Colon (tissue), 2 donors: ENCODE measurements around the gene CA12.
"Not testable (repeated sequence)": the region's sequence is repeated elsewhere in the genome, so short reads cannot be mapped to it uniquely, and the experiment has no call there.

Experiments
- FAIRE-seq: peaks from 2 replicates; lab custom pipeline; 2012; peaks lifted over from hg19 to GRCh38; lab: Jason Lieb, UNC
- donor health status: control.
- donor health status: control.

CA12 gene

DNA sequence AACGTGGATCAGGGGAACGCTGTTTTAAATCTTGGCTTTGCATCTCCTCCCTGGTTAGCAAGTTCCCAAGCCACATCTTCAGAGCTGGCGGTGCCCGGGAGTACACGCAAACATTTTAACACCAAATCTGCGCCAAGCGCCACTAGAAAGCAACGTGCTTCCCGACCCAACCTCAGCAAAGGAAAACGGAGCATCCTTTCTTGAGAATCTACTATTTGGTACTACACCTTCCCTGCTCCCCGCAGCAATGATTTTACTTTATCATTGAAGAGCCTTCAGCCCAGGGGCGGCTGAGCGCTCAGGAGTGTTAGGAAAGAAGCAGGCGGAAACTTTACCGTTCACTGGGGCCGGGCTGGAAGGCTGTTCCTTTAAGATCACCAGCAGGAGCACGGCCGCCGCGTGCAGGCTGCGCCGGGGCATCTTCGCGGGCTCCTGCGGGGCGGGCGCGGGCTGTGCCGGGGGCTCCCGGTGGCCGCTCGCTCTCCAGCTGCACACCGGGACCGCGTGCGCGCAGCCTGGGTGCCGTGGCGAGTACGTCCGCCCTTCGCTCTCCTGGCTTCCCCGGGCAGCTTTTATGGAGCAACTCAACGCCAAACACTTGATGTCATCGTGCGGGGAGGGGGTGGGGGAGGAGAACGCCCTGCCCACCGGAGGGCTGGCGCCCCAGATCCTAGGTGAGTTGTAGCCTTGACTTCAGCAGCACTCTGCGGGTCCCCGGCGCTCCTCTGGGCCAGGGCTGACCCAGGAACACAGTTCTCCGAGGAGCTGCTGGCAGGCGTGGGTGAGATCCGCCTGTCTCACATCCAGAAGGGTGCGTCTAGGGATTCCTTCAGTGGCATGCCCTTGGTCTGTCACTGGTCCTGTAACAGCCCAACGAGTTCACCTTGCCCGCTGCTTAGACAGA is at the start of gene CA12:
Gene CA12 (minus strand): TSS at position 546 of the 904 bp plus-strand sequence. CDS start 126 bp downstream, at position 420.
- no peak for FAIRE-seq

DNA sequence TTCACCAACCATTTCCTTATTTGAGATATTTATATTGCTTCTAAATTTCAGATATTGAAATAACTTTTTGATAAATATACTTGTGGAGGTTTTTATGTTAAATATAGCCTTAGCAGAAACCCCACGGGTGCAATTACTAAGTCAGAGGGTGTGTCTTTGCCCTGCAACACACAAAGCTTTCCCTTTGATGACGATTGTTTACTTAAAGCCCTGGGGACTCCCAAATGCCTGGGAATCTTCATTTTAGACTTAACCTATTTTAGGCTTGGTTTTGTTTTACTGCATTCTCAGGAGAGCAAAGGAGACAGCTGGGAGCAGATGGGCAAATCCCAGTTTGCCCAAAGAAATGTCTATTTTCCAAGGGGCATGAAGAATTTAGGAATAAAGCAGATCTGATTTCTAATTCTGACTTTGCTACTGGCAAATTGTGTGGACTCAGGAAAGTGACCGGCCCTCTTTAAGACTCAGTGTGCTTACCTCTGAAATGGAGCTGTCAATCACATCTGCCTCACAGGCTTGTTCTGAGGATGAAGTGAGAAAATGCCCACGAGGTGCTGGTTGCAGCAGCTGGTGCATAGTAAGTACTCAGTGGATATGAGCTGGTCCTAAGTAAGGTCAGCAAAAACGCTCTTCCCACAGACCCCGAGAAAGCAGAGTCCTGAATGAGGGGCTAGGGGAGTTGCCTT is 49.3 kb upstream of the CA12 start:
- no peak for FAIRE-seq

DNA sequence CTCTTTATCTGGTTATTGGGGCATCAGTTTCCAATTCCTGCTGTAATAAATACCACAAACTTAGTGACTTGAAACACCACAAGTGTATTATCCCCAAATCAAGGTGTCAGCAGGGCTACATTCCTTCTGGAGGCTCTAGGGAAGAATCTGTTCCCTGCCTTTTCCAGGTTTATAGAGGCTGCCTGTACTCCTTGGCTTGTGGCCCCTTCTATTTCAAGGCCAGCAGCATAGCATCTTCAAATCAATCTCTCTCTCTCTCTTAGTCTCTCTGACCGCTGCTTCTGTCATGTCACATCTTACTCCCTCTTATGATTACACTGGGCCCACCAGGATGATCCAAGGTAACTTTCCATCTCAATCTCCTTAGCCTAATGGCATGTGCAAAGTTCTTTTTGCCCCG is 44.9 kb upstream of the CA12 start:
- FAIRE-seq: no peak

DNA sequence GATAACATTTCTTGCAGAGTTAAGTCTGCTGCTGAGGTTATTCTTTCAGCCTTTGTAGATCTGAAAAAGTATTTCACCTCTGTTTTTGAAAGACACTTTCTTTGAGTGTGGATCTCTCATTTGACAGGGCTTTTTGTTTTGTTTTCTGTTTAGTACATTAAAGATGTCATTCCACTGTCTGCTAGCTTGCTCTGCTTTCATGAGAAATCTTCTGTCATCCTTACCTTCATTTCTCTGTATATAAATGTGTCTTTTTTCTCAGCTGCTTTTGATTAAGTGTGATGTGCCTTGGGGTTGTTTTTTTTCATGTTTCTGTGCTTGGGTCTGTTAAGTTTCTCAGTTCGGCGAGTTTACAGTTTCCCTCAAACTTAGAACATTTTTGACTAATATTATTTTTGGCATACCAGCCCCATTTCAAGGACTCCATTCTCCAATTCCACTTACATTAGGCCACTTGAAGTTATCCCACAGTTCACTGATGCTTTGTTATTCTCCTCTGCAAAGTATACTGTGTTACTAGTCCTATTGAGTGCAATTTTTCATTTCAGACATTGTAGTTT is 43.9 kb upstream of the CA12 start:
- no peak for FAIRE-seq

DNA sequence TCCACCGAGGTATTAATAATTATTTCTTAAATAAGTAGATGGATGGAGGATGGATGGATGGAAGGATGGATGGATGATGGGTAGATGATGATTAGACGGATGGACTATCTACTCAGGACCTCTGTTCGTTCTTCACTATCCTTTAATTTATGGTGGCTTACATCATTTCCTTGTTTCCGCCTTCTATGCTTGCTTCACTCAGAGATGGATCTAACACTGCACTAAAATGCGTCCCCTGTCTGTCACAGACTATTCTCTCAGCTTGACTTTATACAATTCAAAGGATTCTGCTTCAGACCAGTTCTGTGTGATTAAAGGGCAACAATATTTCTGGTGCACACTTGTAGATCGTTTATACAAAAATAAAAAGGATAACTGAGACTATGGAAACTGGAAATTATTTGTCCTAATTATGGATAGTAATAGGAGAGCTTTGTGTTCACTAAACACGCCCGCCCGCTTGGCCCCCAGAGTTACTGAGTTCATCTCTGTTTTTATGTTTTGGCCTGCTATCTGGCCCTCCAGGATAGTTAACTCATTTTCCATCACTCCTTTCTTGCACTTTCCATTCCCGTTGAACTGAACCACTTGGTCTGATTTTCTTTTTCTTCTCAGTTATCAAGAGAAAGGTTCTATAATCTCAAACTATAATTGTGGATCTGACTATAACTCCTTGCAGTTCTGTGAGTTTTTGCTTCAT is 41.4 kb upstream of the CA12 start:
- FAIRE-seq: no peak

DNA sequence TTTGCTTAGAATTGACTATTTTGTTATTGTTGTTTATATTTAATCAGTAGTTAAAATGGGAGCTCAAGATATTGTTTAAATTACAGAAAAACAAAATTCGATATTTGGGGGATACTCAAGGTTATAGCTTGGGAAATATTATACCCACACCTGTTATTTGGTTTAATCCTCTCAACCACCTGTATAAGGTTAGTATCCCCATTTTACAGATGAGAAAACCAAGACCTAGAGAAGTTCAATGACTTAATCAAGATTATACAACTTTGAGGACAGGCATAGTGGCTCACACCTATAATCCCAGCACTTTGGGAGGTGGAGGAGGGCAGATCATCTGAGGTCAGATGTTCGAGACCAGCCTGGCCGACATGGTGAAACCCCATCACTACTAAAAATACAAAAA is 39.8 kb upstream of the CA12 start:
- no peak for FAIRE-seq

DNA sequence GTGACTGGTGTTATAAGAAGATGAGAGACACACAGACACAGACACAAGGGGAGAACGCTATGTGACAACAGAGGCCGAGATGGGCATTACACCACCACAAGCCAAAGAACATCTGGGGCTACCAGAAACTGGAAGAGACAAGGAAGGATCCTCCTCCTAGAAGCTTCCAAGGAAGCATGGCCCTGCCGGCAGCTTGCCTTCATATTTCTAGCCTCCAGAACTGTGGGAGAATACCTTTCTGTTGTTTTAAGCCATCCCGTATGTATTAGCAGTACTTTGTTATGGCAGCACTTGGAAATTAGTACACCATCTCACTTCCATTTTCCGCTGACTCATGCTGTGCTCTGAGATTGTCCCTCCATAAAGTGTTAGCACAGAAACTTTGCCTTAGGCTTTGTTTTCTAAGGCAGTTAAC is 38.7 kb upstream of the CA12 start:
- no peak for FAIRE-seq

DNA sequence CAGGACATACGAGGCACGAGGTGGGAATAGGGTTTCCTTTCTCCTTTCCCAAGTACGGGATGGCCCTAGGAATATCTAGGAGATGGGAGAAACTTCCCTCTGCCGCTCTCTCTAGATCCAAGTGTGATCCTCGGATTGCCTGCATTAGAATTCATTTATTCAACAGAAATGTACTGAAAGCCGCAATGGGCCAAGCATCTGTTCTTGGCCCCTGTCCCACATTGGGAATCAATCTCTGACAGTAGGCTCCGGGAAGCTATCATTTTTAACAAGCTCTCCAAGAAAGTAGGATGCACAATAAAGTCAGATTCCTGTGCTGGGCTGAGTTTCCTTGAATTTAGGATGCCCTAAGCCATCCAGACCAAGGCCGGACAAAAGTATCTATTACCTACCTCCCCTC is 37.2 kb upstream of the CA12 start:
- FAIRE-seq: no peak

DNA sequence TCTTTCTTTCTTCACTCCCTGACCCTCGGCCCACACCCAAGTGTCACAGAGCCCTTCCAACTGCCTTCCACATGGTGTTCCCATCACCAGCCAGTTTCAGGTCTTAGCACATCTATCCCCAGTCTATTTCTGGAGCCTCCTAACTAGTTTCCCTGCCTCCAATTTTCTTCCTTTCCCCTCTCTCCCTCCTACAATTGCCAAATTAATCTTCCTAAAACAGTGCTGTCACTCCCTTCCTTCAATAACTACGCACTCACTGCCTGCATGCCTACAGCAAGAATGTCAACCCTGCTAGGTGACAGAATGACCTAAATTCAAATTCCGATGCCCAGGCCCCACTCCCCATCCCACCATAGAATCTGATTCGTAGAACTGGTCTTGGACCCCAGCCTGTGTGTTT is 36.1 kb upstream of the CA12 start:
- no peak for FAIRE-seq

DNA sequence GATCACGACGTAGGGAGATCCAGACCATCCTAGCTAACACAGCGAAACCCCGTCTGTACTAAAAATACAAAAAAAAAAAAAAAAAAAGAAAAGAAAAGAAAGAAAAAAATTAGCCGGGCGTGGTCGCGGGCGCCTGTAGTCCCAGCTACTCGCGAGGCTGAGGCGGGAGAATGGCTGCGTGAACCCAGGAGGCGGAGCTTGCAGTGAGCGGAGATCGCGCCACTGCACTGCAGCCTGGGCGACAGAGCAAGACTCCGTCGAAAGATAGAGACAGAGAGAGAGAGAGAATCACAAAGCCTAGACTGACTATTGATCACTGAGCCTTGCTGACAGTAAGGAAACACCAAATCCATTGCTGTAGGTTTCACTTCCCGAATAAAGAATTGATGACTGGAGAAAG is 35.6 kb upstream of the CA12 start:
- not testable (repeated sequence) for FAIRE-seq

DNA sequence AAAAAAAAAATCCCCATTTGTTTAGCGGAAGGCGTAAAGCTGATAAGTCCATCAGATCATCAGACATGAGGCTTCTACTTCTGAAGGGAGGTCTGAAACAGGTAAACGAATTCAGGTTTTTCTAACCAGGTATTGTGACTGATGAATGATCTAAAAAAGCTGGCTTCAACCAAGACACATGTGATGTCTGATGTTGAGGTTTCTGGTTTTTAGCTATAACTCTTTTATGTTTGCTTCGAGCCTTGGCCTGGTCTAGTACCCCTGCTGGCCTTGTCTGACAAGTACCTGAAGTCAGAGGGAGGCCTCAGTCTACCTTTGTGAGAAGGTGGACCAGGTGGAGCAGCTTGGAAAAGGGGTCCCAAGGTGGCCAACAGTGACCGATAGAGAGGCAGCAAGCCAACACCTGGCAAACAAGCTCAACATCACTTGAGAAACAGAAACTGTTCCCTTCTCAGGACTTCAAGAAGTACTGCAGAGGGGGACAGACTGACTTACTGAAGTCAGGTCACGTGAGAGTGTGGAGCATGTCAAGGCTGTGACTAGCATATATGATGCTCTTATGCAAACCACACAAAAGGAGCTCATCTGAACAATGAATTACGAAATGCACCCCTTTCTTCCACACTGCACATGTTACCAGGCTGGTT is 33.0 kb upstream of the CA12 start:
- FAIRE-seq: no peak

DNA sequence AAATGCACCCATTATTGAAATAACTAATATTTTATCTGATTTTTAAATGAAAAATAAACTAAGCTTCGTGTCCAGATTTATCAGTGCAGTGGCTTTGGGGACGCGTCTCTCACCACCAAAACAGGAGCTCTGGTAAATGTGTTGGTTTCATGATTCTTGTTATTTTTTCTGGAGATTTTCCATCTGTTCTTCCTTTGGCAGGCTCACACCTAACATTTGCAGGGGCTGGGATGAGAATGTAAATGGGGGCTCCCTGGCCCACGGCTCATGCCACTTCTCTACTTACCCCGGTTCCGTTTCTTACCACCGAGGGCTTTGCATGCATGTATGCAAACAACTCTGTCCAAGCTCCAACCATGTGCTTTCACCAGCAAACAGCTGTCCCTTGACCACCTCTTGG is 30.9 kb upstream of the CA12 start:
- no peak for FAIRE-seq

DNA sequence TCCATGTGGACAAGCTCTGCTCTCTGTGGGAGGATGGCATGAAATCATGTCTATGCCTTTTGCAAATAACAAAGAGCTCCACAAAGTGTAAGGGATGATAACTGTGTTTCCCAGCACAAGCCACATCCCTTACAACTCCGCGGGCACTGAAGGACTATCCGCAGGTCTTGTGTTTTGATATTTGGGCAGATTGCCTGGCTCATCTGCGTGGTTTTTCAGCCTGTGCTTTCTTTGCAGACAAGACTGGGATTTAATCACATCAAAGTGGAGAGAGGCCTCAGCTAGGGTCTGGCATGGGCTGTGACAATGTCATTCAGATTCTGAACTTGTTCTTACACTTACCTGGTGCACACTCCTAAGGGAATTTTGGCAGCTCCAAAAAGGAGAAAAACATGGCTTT is 30.2 kb upstream of the CA12 start:
- FAIRE-seq: no peak

DNA sequence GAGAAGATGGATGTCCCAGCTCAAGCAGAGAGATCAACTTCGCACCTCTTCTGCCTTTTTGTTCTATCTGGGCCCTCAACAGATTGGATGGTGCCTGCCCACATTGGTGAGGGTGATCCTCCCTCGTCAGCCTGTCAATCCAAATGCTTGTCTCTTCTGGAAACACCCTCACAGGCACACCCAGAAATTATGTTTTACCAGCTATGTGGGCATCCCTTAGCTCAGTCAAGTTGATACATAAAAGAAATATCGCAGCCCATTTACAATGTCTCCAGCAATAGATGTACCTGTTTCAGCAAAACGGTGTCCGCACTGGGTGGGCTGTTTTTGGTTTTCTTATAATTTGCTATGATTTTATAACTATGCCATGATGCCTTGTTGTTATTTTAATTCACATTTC is 27.5 kb upstream of the CA12 start:
- FAIRE-seq: no peak

DNA sequence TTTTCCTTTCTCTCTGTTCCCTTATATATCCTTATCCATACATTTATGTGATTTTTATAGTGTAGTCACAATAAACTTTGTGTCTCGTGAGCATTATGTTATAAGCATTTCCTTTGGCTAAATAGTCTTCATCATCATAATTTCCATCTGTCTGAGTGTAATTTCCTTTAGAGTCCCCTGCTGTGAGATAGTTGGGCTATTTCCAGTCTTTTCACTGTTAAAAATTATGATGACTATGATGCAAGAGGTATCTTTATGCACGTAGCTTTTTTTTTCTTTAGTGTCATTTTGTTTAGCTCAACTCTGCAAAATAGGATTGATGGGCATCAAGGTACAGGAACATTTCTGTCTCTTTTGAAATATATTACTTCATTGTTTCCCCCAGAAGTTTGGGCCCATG is 26.9 kb upstream of the CA12 start:
- FAIRE-seq: no peak

DNA sequence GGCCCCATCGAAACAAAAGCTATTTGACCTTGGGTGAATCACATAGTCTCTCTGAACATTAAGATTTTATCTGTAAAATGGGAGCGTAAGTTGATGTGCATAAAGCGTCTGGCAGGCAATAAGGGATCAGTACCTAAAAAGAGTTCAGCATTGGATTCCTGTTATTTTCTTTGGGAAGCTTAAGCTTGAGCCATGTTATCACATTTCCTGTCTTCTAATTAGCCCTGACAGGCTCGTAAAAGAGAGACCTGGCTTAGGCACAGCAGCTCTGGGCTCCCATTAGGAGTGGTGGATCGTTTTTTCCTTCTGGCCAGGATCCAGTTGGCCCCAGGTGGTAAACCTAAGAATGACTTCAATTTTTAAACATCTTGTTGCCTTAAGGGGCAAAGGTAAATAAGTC is 26.0 kb upstream of the CA12 start:
- FAIRE-seq: no peak

DNA sequence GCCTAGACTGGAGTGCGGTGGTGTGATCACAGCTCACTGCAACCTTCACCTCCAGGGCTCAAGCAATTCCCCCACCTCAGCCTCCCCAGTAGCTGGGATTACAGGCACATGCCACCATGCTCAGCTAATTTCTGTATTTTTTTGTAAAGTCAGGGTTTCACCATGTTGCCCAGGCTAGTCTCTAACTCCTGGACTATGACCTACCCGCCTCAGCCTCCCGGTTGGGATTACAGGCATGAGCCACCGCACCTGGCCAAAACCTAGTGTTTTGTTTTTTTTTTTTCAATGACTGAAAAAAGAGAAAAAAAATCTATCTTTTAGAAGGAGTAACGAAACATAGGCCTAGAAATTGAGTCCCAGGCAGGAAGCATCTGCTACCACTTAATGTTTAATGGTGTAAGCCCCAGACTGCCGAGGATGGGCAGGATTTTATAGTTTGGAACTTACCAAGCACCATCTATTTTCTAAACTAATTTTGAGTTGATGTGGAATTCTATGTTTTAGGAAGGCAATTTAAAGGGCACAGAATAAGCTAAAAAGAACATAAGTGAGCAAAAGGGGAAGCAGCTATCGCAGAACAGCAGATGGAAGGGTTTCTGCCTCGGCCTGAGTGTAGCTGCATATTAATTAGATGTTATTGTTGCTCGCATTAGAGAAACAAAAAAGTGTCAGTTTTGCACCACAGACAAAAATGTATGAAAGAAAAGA is 24.2 kb upstream of the CA12 start:
- no peak for FAIRE-seq

DNA sequence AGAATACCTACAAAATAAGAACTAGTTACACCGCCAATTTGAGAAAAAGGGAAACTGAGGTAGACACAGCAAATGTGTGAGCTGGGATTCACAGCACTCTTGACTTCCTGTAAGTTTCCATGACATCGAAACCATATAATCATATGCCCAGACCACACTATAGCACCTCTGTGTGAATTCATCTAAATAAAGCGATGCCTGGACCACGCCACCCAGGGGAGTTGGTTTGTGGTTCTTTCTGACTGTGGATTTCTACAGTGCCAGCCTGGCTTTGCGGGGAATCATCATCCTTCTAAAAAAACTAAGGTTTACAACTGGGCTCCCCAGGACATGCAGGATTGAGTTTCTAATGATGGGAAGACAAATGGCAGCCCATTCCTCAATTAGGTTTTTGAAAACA is 23.5 kb upstream of the CA12 start:
- no peak for FAIRE-seq

DNA sequence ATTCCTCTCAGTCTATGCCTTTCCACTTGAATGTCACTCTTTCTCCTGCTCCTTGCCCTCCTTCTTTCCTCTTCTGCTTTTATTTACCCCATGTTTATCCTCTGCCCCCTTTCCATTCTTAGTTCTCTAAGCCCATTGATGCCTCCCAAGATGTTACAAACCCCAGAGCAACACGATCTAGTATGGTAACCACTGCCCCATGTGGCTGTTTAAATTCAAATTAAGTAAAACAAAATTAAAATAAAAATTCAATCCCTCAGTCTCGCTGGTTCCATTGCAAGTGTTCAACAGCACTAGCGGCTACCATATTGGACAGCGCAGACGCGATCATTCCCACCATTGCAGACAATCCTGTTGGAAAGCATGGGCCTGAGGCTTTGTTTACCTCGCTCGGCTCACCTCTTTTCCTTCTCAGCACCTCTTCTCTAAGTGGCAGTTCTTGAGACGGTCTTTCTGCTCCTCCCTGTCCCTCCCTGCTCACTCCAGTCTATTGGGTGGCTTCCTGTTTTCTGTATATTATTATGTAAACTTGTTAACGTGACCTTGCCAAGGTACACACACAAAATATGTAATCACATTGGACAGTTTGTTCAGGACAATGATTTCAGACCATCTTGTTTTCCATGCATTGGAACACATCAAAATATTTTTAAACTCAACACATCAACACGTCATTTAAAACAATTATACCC is 21.8 kb upstream of the CA12 start:
- no peak for FAIRE-seq

DNA sequence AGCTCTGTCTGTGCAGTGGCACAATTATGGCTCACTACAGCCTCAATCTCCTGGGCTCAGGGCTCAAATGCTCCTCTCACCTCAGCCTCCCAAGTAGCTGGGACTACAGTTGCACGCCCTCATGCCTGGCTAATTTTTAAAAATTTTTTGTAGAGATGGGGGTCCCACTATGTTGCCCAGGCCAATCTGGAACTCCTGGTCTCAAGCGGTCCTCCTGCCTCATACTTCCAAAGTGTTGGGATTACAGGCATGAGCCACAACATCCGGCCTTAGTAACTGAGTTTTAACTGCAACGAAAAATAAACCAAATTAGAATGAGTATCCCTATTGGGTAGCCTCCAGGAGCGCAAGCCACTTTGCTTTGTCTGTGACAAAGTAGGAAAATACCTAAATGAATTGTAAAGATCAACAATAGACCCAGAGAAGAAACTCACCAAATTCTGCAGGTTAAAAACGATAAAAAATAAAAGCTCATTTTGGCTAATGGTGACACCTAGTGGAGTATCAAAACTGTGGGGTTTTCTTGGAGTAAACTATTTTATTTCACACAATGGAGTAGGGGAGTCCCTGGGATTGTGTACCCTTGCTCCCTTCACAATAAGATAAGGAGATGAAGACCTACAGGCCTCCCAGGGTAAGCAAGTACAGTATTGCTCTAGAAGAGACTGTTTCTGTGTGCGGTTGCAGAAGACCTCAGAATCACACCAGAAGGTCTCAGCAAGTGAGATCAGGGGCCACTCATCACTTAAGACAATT is 21.0 kb upstream of the CA12 start:
- no peak for FAIRE-seq
